GM19043 (cell line): ENCODE data around the gene SERPINE2.

Source experiments
- ATAC-seq: cut with Tn5 transposase; IDR thresholded peaks from one replicate; pipeline ENCODE4 v1.9.1; 2021; ENCODE audit warnings: low read depth; ENCODE audit not compliant: unreplicated experiment

The SERPINE2 gene

GRCh38 chr2:224055101-224055500 is 16.0 kb upstream of the SERPINE2 start:
- no peak for ATAC-seq

- ATAC-seq: no peak
These were observed 7.7 kb upstream of the SERPINE2 start for GRCh38 chr2:224046752-224047151.

GRCh38 chr2:224042191-224042696 is 3.2 kb upstream of the SERPINE2 start:
- ATAC-seq: no peak

- ATAC-seq: no peak
These were observed 2.5 kb upstream of the SERPINE2 start for GRCh38 chr2:224041554-224041953.

- ATAC-seq: no peak
These were observed 1.7 kb upstream of the SERPINE2 start for GRCh38 chr2:224040753-224041152.

- peak; percentile 8 for ATAC-seq
These were observed 819 bp upstream of the SERPINE2 start for GRCh38 chr2:224039770-224040440.

GRCh38 chr2:224038830-224039079 is 331 bp downstream of the SERPINE2 start:
- ATAC-seq: peak; percentile 16

GRCh38 chr2:224038049-224038829 is 847 bp downstream of the SERPINE2 start:
- ATAC-seq: peak; percentile 52

GRCh38 chr2:224036731-224037361 is 2.2 kb downstream of the SERPINE2 start:
- ATAC-seq: no peak

- ATAC-seq: no peak
These were observed 5.1 kb downstream of the SERPINE2 start for GRCh38 chr2:224034017-224034416.

GRCh38 chr2:224033601-224034000 is 5.5 kb downstream of the SERPINE2 start:
- no peak for ATAC-seq

- no peak for ATAC-seq
These were observed 6.8 kb downstream of the SERPINE2 start for GRCh38 chr2:224032283-224032682.

GRCh38 chr2:224031358-224031970 is 7.6 kb downstream of the SERPINE2 start:
- ATAC-seq: no peak

- no peak for ATAC-seq
These were observed 8.3 kb downstream of the SERPINE2 start for GRCh38 chr2:224030786-224031185.

GRCh38 chr2:224029876-224030275 is 9.2 kb downstream of the SERPINE2 start:
- no peak for ATAC-seq

GRCh38 chr2:224027931-224028330 is 11.2 kb downstream of the SERPINE2 start:
- ATAC-seq: no peak

- ATAC-seq: no peak
These were observed 12.0 kb downstream of the SERPINE2 start for GRCh38 chr2:224027070-224027469.

- ATAC-seq: peak; percentile 96
These were observed 13.2 kb downstream of the SERPINE2 start for GRCh38 chr2:224025874-224026273.

- ATAC-seq: no peak
These were observed 14.8 kb downstream of the SERPINE2 start for GRCh38 chr2:224024270-224024669.

GRCh38 chr2:224023188-224023587 is 15.9 kb downstream of the SERPINE2 start:
- no peak for ATAC-seq

- no peak for ATAC-seq
These were observed 16.6 kb downstream of the SERPINE2 start for GRCh38 chr2:224022486-224022885.
